GM18858 (cell line): ENCODE measurements around the gene PDE3A.
"Not testable (repeated sequence)": the region's sequence is repeated elsewhere in the genome, so short reads cannot be mapped to it uniquely, and the experiment has no call there.

Source experiments
- ATAC-seq: cut with Tn5 transposase; IDR thresholded peaks from one replicate; pipeline ENCODE4 v1.9.1; 2021; ENCODE audit not compliant: unreplicated experiment

Gene PDE3A

GRCh38 chr12:20368114-20368650, at the start of gene PDE3A:
Gene PDE3A (plus strand): TSS chr12:20368537. CDS start chr12:20369285, 748 bp downstream.
- ATAC-seq, result no peak

GRCh38 chr12:20319366-20319765, 49.0 kb upstream of the PDE3A start:
- no peak for ATAC-seq

GRCh38 chr12:20320552-20320951, 47.8 kb upstream of the PDE3A start:
- ATAC-seq, result no peak

- ATAC-seq, result not testable (repeated sequence)
Measured at GRCh38 chr12:20330826-20331505, 37.4 kb upstream of the PDE3A start.

GRCh38 chr12:20339060-20339459, 29.3 kb upstream of the PDE3A start:
- ATAC-seq, result no peak

GRCh38 chr12:20342111-20342510, 26.2 kb upstream of the PDE3A start:
- no peak for ATAC-seq

GRCh38 chr12:20345866-20346265, 22.5 kb upstream of the PDE3A start:
- ATAC-seq, result no peak

GRCh38 chr12:20350026-20350425, 18.3 kb upstream of the PDE3A start:
- ATAC-seq, result no peak

GRCh38 chr12:20350495-20350894, 17.8 kb upstream of the PDE3A start:
- ATAC-seq, result no peak

- no peak for ATAC-seq
Measured at GRCh38 chr12:20351406-20351805, 16.9 kb upstream of the PDE3A start.

- no peak for ATAC-seq
Measured at GRCh38 chr12:20356048-20356447, 12.3 kb upstream of the PDE3A start.

- ATAC-seq, result no peak
Measured at GRCh38 chr12:20360407-20360806, 7.9 kb upstream of the PDE3A start.

- no peak for ATAC-seq
Measured at GRCh38 chr12:20361416-20361815, 6.9 kb upstream of the PDE3A start.

GRCh38 chr12:20364501-20364900, 3.8 kb upstream of the PDE3A start:
- ATAC-seq, result no peak

- ATAC-seq, result no peak
Measured at GRCh38 chr12:20366776-20367409, 1.4 kb upstream of the PDE3A start.

GRCh38 chr12:20367583-20368113, 689 bp upstream of the PDE3A start:
- no peak for ATAC-seq

- ATAC-seq, result no peak
Measured at GRCh38 chr12:20368651-20369304, 441 bp downstream of the PDE3A start.

- no peak for ATAC-seq
Measured at GRCh38 chr12:20369305-20370013, 1.1 kb downstream of the PDE3A start.

GRCh38 chr12:20370014-20370386, 1.7 kb downstream of the PDE3A start:
- ATAC-seq, result no peak

GRCh38 chr12:20370866-20371519, 2.7 kb downstream of the PDE3A start:
- no peak for ATAC-seq
